ENCODE data around the gene PKP4. TPM values are rescaled to one million over a fixed set of nuclear protein-coding genes. Genes with fewer than 3 reads are reported as not detected.
A peak's percentile ranks its signal among the peaks of the same experiment; 100 is the strongest.

PKP4 gene, protein sequence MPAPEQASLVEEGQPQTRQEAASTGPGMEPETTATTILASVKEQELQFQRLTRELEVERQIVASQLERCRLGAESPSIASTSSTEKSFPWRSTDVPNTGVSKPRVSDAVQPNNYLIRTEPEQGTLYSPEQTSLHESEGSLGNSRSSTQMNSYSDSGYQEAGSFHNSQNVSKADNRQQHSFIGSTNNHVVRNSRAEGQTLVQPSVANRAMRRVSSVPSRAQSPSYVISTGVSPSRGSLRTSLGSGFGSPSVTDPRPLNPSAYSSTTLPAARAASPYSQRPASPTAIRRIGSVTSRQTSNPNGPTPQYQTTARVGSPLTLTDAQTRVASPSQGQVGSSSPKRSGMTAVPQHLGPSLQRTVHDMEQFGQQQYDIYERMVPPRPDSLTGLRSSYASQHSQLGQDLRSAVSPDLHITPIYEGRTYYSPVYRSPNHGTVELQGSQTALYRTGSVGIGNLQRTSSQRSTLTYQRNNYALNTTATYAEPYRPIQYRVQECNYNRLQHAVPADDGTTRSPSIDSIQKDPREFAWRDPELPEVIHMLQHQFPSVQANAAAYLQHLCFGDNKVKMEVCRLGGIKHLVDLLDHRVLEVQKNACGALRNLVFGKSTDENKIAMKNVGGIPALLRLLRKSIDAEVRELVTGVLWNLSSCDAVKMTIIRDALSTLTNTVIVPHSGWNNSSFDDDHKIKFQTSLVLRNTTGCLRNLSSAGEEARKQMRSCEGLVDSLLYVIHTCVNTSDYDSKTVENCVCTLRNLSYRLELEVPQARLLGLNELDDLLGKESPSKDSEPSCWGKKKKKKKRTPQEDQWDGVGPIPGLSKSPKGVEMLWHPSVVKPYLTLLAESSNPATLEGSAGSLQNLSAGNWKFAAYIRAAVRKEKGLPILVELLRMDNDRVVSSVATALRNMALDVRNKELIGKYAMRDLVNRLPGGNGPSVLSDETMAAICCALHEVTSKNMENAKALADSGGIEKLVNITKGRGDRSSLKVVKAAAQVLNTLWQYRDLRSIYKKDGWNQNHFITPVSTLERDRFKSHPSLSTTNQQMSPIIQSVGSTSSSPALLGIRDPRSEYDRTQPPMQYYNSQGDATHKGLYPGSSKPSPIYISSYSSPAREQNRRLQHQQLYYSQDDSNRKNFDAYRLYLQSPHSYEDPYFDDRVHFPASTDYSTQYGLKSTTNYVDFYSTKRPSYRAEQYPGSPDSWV
- total RNA-seq (10 to 100 TPM; 34.1 to 66.7 (median 49.4) TPM), polyA plus RNA-seq (10 to 100 TPM; 17.6 to 41.0 TPM)
- long read RNA-seq, donor 1, partial matches to known transcripts: 23 of 36 reads
- long read RNA-seq, donor 1, other reads (novel, unspliced or antisense): 12 of 36 reads
- long read RNA-seq, donor 2, partial matches to known transcripts: 49 of 55 reads
- long read RNA-seq, donor 2, other reads (novel, unspliced or antisense): 6 of 55 reads
- long read RNA-seq, donor 3, full-length matches to known transcripts: 2 of 34 reads
- long read RNA-seq, donor 3, partial matches to known transcripts: 18 of 34 reads
- long read RNA-seq, donor 3, other reads (novel, unspliced or antisense): 14 of 34 reads

DNA sequence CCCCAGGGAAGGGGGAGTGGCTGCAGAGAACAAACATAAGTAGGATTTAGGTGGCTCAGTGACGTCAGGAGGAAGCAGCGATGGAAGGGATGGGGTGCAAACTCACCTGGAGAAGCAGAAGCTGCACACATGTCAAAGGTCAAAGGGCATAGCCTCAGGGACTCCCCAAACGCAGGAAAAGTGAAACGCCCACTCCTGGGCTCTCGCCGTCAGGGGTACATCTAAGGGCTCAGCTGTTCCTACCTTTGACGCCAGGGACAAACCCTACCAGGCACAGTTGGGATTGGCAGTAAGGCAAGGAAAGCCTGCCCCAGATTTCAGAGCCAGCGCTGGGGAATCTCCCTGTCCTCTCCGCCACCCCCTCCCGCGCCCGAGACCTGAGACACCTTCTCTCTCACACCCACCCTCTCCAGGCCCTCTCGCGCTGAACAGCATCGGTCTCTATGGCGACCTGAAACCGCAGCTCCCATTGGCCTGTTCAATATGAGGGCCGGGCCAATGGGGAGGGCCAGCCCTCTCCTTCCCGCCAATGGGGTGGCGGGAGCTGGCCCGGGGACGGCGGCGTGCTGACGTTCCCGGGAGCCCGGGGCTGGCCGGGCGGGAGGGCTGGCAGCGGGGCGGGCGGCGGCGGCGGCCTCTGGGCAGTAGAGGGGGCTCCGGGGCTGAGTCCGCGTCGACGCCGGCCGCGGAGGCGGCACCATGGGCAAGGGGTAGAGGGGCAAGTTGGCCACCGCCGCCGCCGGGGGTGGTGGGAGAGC lies at the start of gene PKP4, which contains the start of gene CCDC148:
TSS of gene PKP4 (plus strand) at position 644 of the 758 bp plus-strand sequence. CDS start 76,233 bp downstream, outside the sequence.
TSS of gene CCDC148 (minus strand) at position 445 of the 758 bp plus-strand sequence. CDS start at position 131, 314 bp downstream.
- TF ChIP-seq, protein P1, sequence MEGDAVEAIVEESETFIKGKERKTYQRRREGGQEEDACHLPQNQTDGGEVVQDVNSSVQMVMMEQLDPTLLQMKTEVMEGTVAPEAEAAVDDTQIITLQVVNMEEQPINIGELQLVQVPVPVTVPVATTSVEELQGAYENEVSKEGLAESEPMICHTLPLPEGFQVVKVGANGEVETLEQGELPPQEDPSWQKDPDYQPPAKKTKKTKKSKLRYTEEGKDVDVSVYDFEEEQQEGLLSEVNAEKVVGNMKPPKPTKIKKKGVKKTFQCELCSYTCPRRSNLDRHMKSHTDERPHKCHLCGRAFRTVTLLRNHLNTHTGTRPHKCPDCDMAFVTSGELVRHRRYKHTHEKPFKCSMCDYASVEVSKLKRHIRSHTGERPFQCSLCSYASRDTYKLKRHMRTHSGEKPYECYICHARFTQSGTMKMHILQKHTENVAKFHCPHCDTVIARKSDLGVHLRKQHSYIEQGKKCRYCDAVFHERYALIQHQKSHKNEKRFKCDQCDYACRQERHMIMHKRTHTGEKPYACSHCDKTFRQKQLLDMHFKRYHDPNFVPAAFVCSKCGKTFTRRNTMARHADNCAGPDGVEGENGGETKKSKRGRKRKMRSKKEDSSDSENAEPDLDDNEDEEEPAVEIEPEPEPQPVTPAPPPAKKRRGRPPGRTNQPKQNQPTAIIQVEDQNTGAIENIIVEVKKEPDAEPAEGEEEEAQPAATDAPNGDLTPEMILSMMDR (IDR thresholded peaks at IDR 0.05): peak in 7 of 12 donors; percentile 16 to 47 (median 30)
- TF ChIP-seq POLR2A (IDR thresholded peaks at IDR 0.05): peak in 1 of 2 donors; percentile 59
- H3K9me3 ChIP-seq: no peaks in the 10 kb centered on the region
- peak within 1 kb of the TSS; percentile 66 to 98 (median 87) for H3K4me3 ChIP-seq
- H3K4me1 ChIP-seq: peaks cover 0 to 37% (median 21%) of the 10 kb centered on the region in 12 donors
- ATAC-seq (peak; percentile 97 to 98 (median 98)), DNase-seq (peak; percentile 91 to 94 (median 93))
- 0 to 1% (median 1%) methylated on average over 24 to 48 of the region's 48 CpGs for WGBS, 4 donors
- intact Hi-C loops (cut with DNase I): loop anchor here (2.0 to 10.0 kb wide), 17 partner anchors 81 to 679 kb away; partner anchors contain the start of gene ACVR1 (in 1 of the 10)
- H3K27ac ChIP-seq: peak within 1 kb of the TSS; percentile 89 to 98 (median 96)
- no peaks in the 10 kb centered on the region for H3K36me3 ChIP-seq
- H3K27me3 ChIP-seq: no peaks in the 10 kb centered on the region

DNA sequence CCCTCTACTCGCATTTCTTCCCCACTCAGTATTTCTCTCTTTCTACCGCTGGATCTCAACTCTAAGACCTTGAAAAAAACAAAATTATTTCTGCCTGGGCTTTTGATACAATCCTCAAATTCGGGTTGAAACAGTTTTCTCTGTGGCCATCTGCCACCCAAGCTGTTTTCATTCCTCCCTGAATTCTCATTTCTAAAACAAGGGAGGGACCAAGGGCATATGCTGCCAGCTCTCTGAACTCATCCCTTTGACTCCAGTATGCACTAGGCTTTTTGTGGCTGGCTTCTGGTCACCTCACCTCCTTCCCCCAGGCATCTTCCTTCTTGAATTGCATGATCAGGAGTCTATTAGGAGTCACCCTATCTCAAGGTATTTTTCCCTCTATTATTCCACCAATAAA lies 49.7 kb upstream of the PKP4 start:
- no peak for ATAC-seq
- Histone ChIP-seq H3K4me1 (peaks cover 0 to 6% (median 0%) of the 10 kb centered on the region in 12 donors), H3K9me3 (peaks cover 0 to 22% (median 11%) of the 10 kb centered on the region in 12 donors), H3K27ac (no peak overlapping the region), H3K36me3 (no peaks in the 10 kb centered on the region), H3K27me3 (no peaks in the 10 kb centered on the region), H3K4me3 (no peak overlapping the region)
- 73 to 81% (median 78%) methylated on average over 3 of the region's 3 CpGs for WGBS, 4 donors
- TF ChIP-seq POLR2A (IDR thresholded peaks at IDR 0.05): no peak
- TF ChIP-seq, protein P1 (IDR thresholded peaks at IDR 0.05): no peak
- DNase-seq: no peak
- intact Hi-C loops (cut with DNase I): no loop called here

DNA sequence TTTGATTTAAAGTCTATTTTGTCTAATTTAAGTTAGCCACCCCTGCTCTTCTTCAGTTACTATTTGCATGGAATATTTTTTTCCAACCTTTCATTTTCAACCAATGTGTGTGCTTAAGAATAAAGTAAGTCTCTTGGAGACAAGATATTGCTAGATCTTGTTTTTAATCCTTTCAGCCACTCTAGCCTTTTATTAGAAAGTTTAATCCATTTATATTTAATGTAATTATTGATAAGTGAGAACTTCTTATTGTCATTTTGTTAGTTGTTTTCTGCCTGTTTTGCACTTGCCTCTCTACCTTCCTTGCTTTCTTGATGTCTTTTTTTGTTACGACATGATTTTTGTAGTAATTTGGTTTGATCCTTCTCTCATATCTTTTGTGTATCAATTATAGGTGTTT lies 46.6 kb upstream of the PKP4 start:
- H3K9me3 ChIP-seq: peaks cover 0 to 22% (median 11%) of the 10 kb centered on the region in 12 donors
- no peaks in the 10 kb centered on the region for H3K36me3 ChIP-seq
- ATAC-seq (no peak), DNase-seq (no peak)
- intact Hi-C loops (cut with DNase I): no loop called here
- H3K27ac ChIP-seq: no peak overlapping the region
- WGBS, 4 donors: 98 to 100% (median 99%) methylated on average over 1 of the region's 1 CpG
- TF ChIP-seq, protein P1 (IDR thresholded peaks at IDR 0.05): no peak
- TF ChIP-seq POLR2A (IDR thresholded peaks at IDR 0.05): no peak
- peaks cover 0 to 3% (median 0%) of the 10 kb centered on the region in 12 donors for H3K4me1 ChIP-seq
- no peak overlapping the region for H3K4me3 ChIP-seq
- no peaks in the 10 kb centered on the region for H3K27me3 ChIP-seq
